GM12891 (cell line): Measurements from ENCODE around the gene HCN1.

ENCODE experiments used
- POLR2A ChIP-seq: IDR thresholded peaks from 2 replicates; pipeline ENCODE4 v1.6.1; 2011; ENCODE audit warnings: low read depth, low read length, control low read depth
- POLR2AphosphoS5 ChIP-seq: IDR thresholded peaks from 2 replicates; pipeline ENCODE4 v1.6.1; 2011; ENCODE audit warnings: low read depth, low read length, control low read depth
- POU2F2 ChIP-seq: IDR thresholded peaks from 2 replicates; pipeline ENCODE4 v1.6.1; 2011; ENCODE audit warnings: low read depth, mild to moderate bottlenecking, control low read depth, low read length, moderate library complexity
- TAF1 ChIP-seq: IDR thresholded peaks from 2 replicates; pipeline ENCODE4 v1.6.1; 2011; ENCODE audit warnings: low read depth, low read length, control low read depth

DNA sequence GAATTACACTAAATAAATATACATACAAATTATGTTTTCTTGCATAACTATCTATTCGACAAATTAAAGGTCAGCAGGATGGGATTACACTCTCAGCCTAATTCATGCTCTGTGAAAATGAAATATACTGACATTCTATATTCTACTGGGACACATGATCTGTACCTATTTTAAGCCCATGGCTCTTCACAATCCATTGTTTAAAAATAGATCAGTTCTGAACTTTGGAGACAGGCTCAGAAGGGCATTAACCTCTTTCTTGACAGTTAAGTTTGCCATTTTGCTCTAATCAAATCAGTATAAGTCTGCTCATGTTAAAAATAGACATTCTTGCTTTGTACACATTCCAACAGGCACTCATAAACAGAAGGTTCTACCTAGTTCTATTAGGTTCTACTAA, 361.2 kb downstream of the HCN1 start:
- no peak for TF ChIP-seq POLR2A
- no peak for TF ChIP-seq POLR2AphosphoS5
- TF ChIP-seq POU2F2, result no peak
- no peak for TF ChIP-seq TAF1
